Activated CD4-positive, CD25-positive, alpha-beta regulatory T cell treated with anti-CD3 and anti-CD28 coated beads, Interleukin-2, amount 50 U/mL, for 24 hours (primary cell): ENCODE data around the gene TPRG1L.

Experiments used
- ATAC-seq, 2 donors: fragments of 150-1000 bp; cut with Tn5 transposase; one replicate each; pipeline ENCODE4 v1.10.0; 2021; ENCODE audit warnings: mild to moderate bottlenecking in 1 of 2, moderate library complexity in 1 of 2

The TPRG1L gene

DNA sequence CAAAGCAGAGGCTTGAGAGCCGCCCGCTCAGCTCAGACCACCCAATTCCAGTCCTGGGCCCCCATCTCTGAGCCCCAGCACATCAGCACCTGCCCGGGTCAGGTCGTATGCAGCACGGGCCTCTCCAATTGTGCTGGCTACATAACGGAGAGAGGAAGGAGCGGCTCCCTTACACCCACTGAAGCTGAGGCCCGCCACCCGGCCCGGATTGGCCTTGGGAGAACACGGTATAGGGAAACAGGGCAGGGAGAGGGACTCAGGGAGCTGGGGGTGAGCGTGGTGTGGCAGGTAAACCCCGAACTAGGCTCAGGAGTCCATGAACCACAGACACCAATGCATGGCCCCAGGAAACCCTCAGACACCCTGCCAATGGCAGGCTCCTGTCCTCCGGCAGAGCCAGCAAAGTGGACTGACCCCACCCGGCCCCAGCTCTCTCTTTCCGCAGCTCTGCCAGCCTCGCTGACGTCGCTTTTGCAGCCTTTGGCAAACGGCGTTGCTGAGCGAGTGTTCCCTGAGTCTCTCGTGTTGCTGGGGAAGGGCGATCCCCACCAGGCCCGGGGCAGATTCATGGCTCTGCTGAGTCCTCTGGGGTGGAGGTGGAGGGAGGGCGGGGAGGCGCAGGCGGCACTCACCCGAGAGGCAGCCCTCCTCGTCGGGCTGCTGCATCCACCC is 30.0 kb upstream of the TPRG1L start:
- ATAC-seq, result no peak

GRCh38 chr1:3595949-3596348 is 28.9 kb upstream of the TPRG1L start:
- no peak for ATAC-seq

DNA sequence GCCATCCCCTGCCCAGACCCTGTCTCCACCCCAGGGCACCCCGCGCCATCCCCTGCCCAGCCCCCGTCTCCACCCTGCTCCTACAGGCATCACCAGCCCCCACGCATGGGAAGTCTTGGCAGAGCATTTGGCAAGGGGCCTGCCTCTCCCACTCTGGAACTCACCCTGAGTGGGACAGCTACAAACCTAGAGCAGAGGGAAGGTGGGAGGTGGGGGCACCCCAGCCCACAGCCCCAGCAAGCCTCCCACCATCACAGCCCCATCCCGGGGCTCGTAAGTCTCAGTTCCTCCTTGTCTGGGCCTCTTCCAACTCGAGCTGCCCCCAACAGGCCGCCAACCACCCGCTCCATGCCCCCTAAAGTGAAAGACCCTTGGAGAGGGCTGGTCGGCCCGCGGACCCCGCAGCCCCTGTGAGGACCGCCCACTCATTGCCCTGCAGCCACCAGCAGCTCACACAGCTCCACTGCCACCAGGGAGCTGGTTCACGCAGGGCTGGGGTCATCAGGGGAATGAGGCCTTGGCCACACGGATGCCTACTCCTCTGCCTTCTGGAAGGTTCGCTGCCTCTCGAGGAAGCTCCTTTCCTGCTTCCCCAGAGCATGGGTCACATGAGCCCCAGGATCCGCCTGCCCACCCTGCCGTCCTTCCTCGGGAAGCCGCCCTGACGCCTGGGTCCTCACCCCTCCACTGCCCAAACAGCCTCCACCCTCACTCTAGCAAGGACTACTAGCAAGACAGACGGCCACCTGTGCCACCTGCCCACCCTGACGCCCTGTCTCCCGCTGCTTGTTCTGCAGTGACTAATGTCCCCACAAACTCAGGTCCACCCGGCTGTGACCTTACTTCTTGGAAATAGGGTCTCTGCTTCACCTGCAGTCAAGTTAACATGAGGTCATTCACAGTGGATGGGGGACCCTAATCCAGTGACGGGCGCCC is 27.9 kb upstream of the TPRG1L start:
- ATAC-seq, result no peak

GRCh38 chr1:3597599-3597964 is 27.2 kb upstream of the TPRG1L start:
- peak in 1 of 2 donors; percentile 34 for ATAC-seq

DNA sequence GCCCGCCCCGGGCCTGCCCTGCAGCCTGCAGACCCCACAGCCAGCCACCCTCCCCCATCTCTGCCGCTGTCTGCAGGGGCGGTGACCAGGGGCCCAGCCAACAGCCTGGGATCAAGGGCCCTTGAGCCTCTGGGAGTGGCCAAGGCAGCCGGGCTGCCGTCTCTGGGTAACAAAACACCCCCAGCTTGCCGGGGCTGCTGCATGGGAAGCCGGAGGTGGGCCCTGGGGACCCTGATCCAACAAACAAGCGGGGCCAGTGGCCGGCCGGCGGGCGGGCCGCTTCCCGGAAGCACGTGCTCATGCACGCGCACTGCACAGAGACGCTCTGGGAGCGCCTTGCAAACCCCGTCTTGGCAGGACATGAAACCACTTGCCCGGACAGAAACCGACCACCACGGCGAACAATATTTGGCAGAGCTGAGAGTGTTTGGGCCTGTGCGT is 26.7 kb upstream of the TPRG1L start:
- peak in 1 of 2 donors; percentile 9 for ATAC-seq

GRCh38 chr1:3598522-3599285 is 26.1 kb upstream of the TPRG1L start:
- no peak for ATAC-seq

- no peak for ATAC-seq
Measured at GRCh38 chr1:3599286-3599811, 25.5 kb upstream of the TPRG1L start.

- ATAC-seq, result no peak
Measured at GRCh38 chr1:3599816-3600215, 25.0 kb upstream of the TPRG1L start.

GRCh38 chr1:3600354-3600753 is 24.5 kb upstream of the TPRG1L start:
- no peak for ATAC-seq

- no peak for ATAC-seq
Measured at GRCh38 chr1:3601743-3602142, 23.1 kb upstream of the TPRG1L start.

GRCh38 chr1:3602375-3602774 is 22.4 kb upstream of the TPRG1L start:
- ATAC-seq, result no peak

GRCh38 chr1:3603156-3603555 is 21.7 kb upstream of the TPRG1L start:
- ATAC-seq, result no peak

DNA sequence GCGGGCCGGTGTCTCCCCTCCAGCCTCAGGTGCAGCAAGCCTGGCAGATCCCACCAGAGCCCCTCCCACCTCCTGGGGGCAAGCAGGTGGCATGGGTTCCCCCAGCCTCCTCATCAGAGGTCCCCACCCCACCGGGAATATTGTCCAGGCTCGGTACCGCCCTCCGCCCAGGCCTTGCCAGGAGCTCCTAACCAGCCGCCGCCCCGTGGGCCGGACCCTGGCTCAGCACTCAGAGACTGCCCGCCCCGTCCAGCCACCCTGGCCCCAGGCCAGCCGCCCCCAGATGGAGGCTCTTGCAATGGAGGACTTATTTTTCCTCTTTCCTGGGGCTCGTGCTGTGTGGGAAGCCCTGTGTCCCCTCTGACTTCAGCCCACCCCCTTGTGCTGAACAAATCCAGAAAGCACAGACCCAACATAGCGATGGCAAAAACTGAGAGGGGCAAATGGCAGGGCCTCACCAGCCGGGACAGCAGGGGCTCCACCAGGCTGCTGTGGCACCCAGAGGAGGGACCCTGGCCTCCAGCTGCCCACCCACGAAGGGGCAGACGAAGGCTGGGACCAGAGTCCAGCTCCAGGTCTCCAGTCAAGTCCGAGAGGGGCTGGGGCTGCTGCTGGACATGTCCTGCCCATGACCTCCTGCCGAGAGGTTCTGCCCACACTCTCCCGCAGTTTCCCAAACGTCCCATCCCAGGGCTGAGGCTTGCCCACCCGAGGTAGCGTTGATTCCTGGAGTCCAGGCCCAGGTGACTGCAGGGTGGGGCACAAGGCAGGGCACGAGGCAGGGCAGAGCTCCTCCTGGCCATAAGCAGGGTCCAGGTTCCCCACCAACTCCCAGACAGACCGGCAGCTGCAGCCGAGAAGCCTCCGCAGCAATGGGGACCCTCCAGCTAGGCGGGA is 21.0 kb upstream of the TPRG1L start:
- no peak for ATAC-seq

DNA sequence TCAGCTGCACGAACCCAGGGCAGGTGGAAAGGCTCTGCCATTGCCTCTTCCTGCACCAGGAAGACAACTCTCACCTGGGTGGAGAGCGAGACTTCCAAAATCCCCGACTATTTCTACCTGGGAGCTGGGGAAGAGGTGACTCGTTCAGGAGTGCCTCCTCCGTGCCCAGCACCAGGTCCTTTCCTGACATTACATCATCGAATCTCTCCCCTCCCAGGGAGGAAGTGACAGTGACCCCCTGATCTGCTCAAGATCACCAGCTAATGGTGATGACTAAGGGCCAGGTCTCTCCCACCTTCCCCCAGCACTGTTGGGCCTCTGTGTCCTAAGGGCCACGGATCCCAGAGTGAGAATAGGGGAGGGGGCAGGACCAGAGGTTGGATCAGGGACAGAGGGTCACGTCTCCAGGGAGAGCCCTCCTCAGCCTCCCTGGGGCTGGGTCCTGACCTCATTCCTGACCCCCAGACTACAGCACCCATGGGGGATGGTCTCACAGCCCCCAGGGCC is 20.3 kb upstream of the TPRG1L start:
- ATAC-seq, result no peak

- ATAC-seq, result no peak
Measured at GRCh38 chr1:3604997-3605823, 19.6 kb upstream of the TPRG1L start.

GRCh38 chr1:3606779-3607702 is 17.8 kb upstream of the TPRG1L start:
- no peak for ATAC-seq

GRCh38 chr1:3607703-3608065 is 17.1 kb upstream of the TPRG1L start:
- no peak for ATAC-seq

GRCh38 chr1:3608154-3608553 is 16.7 kb upstream of the TPRG1L start:
- ATAC-seq, result no peak

DNA sequence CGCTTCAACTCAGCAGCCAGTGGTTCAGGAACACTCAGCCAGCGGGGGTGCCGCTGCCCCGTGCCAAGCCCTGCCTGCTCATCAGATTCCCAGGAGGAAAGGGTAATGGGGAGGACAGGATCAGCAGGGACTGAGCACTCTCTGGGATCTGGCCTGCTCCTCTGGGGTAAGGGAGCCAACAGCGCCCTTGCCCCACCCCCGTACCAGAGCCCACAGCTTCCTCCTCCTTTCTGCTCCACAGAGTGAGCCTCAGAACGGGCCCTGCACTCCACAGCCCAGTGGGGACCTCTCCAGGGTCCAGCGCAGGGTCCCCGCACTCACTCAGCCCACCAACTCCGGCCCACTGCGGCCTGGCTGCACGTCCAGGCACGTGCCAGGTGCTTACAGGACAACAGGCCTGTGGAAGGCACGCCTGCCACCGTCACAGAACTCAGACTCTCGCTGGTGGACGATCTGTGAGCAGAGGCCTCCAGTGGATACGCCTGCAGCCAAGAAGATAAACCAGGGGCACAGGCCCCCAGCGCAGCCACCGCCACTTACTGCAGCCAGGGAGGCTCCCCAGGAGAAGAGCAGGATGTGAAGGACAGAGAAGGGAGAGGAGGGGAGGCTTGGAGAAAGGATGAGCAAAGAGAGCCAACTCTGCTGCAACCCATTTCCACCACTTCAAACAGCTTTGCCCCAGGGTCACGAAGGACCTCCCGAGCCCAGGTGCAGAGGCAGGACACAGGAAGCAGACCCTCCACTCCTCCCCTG is 15.6 kb upstream of the TPRG1L start:
- no peak for ATAC-seq
